SH-SY5Y (cell line): ENCODE measurements around the gene GALNT1.
A peak's percentile ranks its signal among the peaks of the same experiment; 100 is the strongest.

ENCODE experiments used
- GATA2 ChIP-seq: IDR thresholded peaks from 2 replicates; pipeline ENCODE4 v1.6.1; 2011; ENCODE audit warnings: mild to moderate bottlenecking, low read depth, low read length
- GATA3 ChIP-seq: IDR thresholded peaks from 2 replicates; pipeline ENCODE4 v1.6.1; 2011; ENCODE audit warnings: low read depth, mild to moderate bottlenecking, low read length, moderate library complexity

GALNT1 gene

DNA sequence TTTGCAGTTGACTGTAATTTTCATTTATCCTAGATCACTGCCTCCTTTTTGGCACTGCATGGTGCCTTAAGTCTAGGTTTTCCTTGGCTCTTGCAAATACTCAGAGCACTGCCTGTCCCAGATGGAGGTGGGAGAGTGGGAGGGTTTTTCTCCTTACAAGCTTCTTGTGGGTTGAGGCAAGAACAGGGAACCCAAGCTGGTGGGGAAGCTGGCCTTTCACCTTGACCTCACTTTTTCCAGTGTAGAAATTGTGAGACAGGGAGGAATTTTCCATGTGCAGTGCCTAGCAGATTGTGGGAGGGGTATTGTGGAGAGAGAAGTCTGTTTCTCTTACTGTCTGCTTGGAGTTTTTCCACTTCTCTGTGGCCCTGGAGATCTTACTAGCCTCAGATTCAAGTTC lies 21.5 kb downstream of the GALNT1 start:
- no peak for TF ChIP-seq GATA2
- TF ChIP-seq GATA3, result no peak

- TF ChIP-seq GATA3 (no peak), GATA2 (no peak)
Observed at GRCh38 chr18:35603528-35603927, 22.0 kb downstream of the GALNT1 start.

GRCh38 chr18:35604369-35604768 lies 22.8 kb downstream of the GALNT1 start:
- TF ChIP-seq GATA2, result no peak
- no peak for TF ChIP-seq GATA3

- TF ChIP-seq GATA2 (no peak), GATA3 (no peak)
Observed at GRCh38 chr18:35605686-35606417, 24.3 kb downstream of the GALNT1 start.

- TF ChIP-seq GATA2 (no peak), GATA3 (no peak)
Observed at GRCh38 chr18:35609236-35609635, 27.7 kb downstream of the GALNT1 start.

GRCh38 chr18:35610089-35610488 lies 28.5 kb downstream of the GALNT1 start:
- TF ChIP-seq GATA2 (no peak), GATA3 (no peak)

DNA sequence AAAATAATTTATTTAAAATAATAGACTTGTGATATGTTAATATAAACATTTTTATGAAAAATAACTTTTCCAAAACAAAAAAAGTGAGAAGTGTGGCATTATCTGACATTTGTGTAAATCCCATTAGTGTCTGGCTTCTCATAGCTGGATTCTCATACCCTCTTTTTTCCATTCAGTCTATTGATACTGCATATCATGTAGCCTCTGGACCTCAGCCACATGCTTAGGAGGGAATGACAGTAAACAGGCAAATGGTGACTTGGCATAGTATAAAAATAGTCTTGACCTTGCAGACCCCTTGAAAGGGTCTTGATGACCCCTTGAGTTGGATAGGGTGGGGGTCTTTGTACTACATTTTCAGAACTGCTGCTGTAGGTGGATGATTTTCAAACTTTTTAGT lies 29.2 kb downstream of the GALNT1 start:
- TF ChIP-seq GATA3 (no peak), GATA2 (no peak)

DNA sequence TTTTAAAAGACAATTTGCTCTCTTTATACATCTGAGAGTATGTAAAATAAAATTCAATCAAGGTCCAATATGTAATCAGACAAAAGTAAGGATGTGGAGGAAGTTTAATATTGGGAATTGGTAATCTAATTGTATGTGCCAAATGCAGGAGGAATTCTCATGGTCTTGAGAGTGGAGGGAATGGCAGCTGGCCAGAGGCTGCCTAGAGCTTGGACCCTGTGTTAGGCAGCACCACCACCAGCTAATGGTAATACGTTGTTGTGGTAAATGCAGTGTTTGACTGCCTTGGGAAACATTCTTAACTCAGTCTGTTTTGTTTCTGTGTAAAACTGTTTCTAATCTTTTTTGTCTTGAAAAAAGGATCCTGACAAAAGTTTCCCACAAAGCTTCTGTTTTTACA lies 30.0 kb downstream of the GALNT1 start:
- no peak for TF ChIP-seq GATA2
- TF ChIP-seq GATA3, result no peak

DNA sequence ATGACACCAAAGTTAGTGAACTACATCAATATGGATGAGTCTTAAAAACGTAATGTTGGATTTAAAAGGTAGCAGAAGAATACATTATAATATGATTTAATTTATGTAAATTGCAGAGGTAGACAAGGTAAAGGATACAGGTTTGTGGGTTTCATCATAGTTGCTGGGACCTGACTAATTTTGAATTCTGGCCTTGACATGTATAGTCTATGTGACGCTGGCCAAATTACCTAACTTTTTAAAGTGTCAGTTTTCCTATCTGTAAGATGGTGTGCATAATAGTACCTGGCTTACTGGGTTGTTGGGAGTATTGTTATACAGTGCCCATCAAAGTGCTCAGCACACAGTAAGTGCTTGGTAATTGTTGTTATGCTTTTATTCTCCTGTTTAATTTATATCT lies 34.5 kb downstream of the GALNT1 start:
- no peak for TF ChIP-seq GATA2
- TF ChIP-seq GATA3, result no peak

GRCh38 chr18:35616664-35617423 lies 35.3 kb downstream of the GALNT1 start:
- TF ChIP-seq GATA2, result no peak

- TF ChIP-seq GATA2 (no peak), GATA3 (no peak)
Observed at GRCh38 chr18:35617865-35618264, 36.3 kb downstream of the GALNT1 start.

DNA sequence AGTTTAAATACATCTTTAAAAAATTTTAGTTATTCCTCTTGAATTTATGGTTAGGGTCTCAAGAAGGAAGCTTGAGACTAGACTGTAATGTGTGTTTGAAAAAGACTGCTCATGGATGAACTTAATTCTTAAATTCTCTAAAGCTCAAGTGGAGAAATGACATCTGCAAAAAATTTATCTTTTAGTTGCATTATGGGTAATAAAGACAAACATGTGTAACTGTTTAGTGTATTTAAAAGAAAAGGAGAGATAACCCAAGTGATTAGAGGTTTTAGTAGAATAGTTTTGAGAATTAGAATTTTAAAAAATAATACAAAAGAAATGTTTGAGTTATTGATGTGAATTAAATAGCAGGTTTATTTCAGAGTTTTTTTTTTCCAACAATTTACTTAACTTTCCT lies 36.7 kb downstream of the GALNT1 start:
- TF ChIP-seq GATA3 (peak; percentile 62; the same call in 1 of the 2 replicates), GATA2 (no peak)

DNA sequence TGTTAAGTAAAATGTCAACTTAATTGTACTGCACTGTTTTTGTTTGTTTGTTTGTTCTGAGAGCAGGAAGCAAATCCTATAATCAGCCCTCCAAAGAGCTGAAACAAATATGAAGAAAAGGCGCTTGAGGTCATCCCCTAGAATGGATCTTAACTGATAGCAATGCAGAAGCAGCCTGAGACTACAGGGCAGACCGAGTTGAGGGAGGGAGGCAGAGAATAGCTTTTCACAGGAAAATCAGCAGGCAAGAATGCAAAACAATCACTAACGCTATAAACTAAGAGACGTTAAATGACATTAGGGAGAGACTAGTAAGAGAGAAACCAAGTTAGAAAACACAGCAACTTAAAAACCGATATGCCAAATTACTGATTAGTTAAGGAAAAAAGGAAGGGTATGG lies 37.2 kb downstream of the GALNT1 start:
- 0 out of 2 replicates have a peak, but pooled peaks have one; percentile 18 for TF ChIP-seq GATA2
- no peak; the same call in 1 of the 2 replicates for TF ChIP-seq GATA3

DNA sequence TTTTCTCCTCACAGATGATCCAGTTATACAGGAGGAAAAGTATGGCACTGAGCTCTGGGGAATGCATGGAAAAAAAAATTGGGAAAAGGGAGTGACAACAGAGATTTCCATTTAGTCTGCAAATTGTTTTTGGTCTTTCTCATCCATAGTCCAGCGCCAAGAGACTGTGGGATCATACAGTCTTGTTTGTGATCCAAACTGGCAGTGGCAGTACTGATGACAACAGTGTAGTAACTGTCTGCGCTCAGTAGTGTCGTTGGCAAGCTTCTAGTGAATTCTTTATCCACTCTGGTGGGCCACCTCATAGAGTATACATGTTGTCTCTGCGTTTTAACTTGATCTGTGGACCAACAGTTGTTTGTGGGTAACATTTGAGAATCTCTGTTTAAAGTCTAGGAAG lies 37.9 kb downstream of the GALNT1 start:
- TF ChIP-seq GATA3, result no peak
- no peak for TF ChIP-seq GATA2

DNA sequence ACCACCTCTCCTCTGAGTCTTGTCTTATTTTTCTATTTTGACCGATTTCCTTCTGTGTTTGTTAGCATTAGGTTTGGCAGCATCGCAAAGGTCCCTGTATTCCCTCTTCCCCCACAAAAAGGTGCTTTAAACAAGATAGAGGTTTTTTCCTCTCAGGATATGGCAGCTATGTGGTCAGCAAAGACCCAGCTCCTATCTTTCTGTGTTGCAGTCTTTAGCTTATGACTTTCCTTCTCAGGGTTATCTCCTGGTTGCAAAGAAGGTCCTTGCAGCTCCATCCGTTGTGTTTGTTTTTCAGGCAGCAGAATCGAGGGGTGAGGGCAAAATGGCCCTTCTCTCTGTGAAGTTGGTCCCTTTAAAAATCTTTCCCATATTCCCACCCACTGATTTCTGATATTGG lies 38.4 kb downstream of the GALNT1 start:
- TF ChIP-seq GATA2 (no peak), GATA3 (no peak)
